ENCODE measurements around the gene CDC20. TPM values are rescaled to one million over a fixed set of nuclear protein-coding genes. Genes with fewer than 3 reads are reported as not detected.
"Not testable (repeated sequence)": the region's sequence is repeated elsewhere in the genome, so short reads cannot be mapped to it uniquely, and the experiment has no call there.

The CDC20 gene
- polyA plus RNA-seq, 3 donors = 0.08 to 0.10 TPM; not detected in 1

GRCh38 chr1:43398227-43398626, 39.4 kb downstream of the CDC20 start:
- intact Hi-C loops (cut with micrococcal nuclease) = no loop called here
- H3K27ac Mint-ChIP-seq = peak overlapping the region in 1 of 7 donors; percentile 76

GRCh38 chr1:43400441-43400840, 41.7 kb downstream of the CDC20 start:
- H3K27me3 Mint-ChIP-seq (ENCODE audit: low read depth in 3 of 3); H3K4me3 Mint-ChIP-seq; DNase-seq; H3K4me3 ChIP-seq (replicated peaks in 1 of 3; ENCODE audit: low read depth in 2 of 3, low read length in 3 of 3); H3K9me3 ChIP-seq (replicated peaks in 1 of 2; ENCODE audit: control insufficient read depth in 1 of 2, insufficient read depth in 1 of 2, low read length in 2 of 2); H3K4me1 Mint-ChIP-seq; H3K27me3 ChIP-seq (ENCODE audit: control insufficient read depth in 2 of 2, insufficient read depth in 2 of 2, low read length in 2 of 2); H2AFZ ChIP-seq (ENCODE audit: insufficient read depth, low read depth, low read length, poor library complexity, severe bottlenecking); H3K4me1 ChIP-seq (ENCODE audit: control insufficient read depth in 1 of 2, insufficient read depth in 2 of 2, low read length in 2 of 2); H3K4me2 ChIP-seq (replicated peaks; ENCODE audit: extremely low read depth, low read length, poor library complexity, severe bottlenecking); H3K9ac ChIP-seq (ENCODE audit: insufficient read depth, low read length, poor library complexity, severe bottlenecking); H3K27ac ChIP-seq (ENCODE audit: low read depth in 1 of 2, low read length in 2 of 2); intact Hi-C loops (cut with micrococcal nuclease): not testable (repeated sequence)
- peaks cover 15% of the 10 kb centered on the region for H3K79me2 ChIP-seq (ENCODE audit: insufficient read depth, low read length)
- WGBS (ENCODE audit: insufficient coverage) = 93% methylated on average over 5 of the region's 9 CpGs
- peaks cover 35 to 54% of the 10 kb centered on the region in 2 donors for H3K36me3 ChIP-seq (replicated peaks in 1 of 2; ENCODE audit: control insufficient read depth in 1 of 2, insufficient read depth in 2 of 2, low read length in 2 of 2)
- Mint-ChIP-seq H3K36me3 (peaks cover 40 to 68% of the 10 kb centered on the region in 2 donors), H3K9me3 (peaks cover 0 to 13% (median 2%) of the 10 kb centered on the region in 7 donors), H3K27ac (peak overlapping the region in 1 of 7 donors; percentile 37)
- peaks cover 13% of the 10 kb centered on the region for H4K20me1 ChIP-seq (ENCODE audit: insufficient read depth, low read length)

More at GRCh38 chr1:43398227-43398626, 39.4 kb downstream of the CDC20 start:
- peaks cover 0 to 13% (median 2%) of the 10 kb centered on the region in 7 donors for H3K9me3 Mint-ChIP-seq
- peaks cover 29% of the 10 kb centered on the region for H4K20me1 ChIP-seq (ENCODE audit: insufficient read depth, low read length)
- no peak overlapping the region for H3K27ac ChIP-seq (ENCODE audit: low read depth in 1 of 2, low read length in 2 of 2)
- H3K36me3 ChIP-seq (replicated peaks in 1 of 2; ENCODE audit: control insufficient read depth in 1 of 2, insufficient read depth in 2 of 2, low read length in 2 of 2) = peaks cover 20 to 54% of the 10 kb centered on the region in 2 donors
- DNase-seq = no peak
- H3K9ac ChIP-seq (ENCODE audit: insufficient read depth, low read length, poor library complexity, severe bottlenecking) = no peak overlapping the region
- H3K4me1 Mint-ChIP-seq = peaks cover 6% of the 10 kb centered on the region
- no peak overlapping the region for H3K4me2 ChIP-seq (replicated peaks; ENCODE audit: extremely low read depth, low read length, poor library complexity, severe bottlenecking)
- no peaks in the 10 kb centered on the region for H3K4me1 ChIP-seq (ENCODE audit: control insufficient read depth in 1 of 2, insufficient read depth in 2 of 2, low read length in 2 of 2)
- no peaks in the 10 kb centered on the region for H3K27me3 ChIP-seq (ENCODE audit: control insufficient read depth in 2 of 2, insufficient read depth in 2 of 2, low read length in 2 of 2)
- TF ChIP-seq CTCF (IDR thresholded peaks at IDR 0.05) = no peak
- peaks cover 0 to 4% of the 10 kb centered on the region in 2 donors for H3K9me3 ChIP-seq (replicated peaks in 1 of 2; ENCODE audit: control insufficient read depth in 1 of 2, insufficient read depth in 1 of 2, low read length in 2 of 2)
- H3K27me3 Mint-ChIP-seq (ENCODE audit: low read depth in 3 of 3) = no peaks in the 10 kb centered on the region
- H3K4me3 Mint-ChIP-seq = no peak overlapping the region
- H3K79me2 ChIP-seq (ENCODE audit: insufficient read depth, low read length) = peaks cover 37% of the 10 kb centered on the region
- H2AFZ ChIP-seq (ENCODE audit: insufficient read depth, low read depth, low read length, poor library complexity, severe bottlenecking) = no peak overlapping the region
- peaks cover 32 to 60% of the 10 kb centered on the region in 2 donors for H3K36me3 Mint-ChIP-seq
- 100% methylated on average over 2 of the region's 3 CpGs for WGBS (ENCODE audit: insufficient coverage)
- H3K4me3 ChIP-seq (replicated peaks in 1 of 3; ENCODE audit: low read depth in 2 of 3, low read length in 3 of 3) = no peak overlapping the region
